ENCODE measurements around the gene RBFOX2.

Gene RBFOX2

DNA sequence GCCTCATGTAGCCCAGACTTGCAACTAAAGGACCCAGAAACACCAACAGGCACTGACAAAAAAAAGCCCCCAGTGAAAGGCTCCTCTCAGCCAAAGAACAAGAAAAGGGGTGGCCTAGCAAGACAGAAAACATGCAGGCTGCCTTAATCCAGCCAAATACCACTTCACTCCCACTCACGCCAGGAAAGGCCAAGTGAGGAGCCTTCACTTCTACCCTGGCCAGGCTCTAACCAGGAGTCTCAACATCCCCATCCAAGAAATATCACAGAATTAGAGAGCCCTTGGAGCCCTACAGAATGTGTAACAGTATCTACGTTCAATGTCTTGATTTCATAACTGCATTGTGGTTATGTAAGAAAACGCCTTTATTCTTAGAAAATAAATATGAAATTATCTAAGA, 162.0 kb downstream of the RBFOX2 start:
- H3K27ac ChIP-seq, result no peak overlapping the region
- no peak for TF ChIP-seq CTCF (IDR thresholded peaks at IDR 0.05)
- no peak for TF ChIP-seq ZFX (IDR thresholded peaks at IDR 0.05; ENCODE audit: borderline replicate concordance)

DNA sequence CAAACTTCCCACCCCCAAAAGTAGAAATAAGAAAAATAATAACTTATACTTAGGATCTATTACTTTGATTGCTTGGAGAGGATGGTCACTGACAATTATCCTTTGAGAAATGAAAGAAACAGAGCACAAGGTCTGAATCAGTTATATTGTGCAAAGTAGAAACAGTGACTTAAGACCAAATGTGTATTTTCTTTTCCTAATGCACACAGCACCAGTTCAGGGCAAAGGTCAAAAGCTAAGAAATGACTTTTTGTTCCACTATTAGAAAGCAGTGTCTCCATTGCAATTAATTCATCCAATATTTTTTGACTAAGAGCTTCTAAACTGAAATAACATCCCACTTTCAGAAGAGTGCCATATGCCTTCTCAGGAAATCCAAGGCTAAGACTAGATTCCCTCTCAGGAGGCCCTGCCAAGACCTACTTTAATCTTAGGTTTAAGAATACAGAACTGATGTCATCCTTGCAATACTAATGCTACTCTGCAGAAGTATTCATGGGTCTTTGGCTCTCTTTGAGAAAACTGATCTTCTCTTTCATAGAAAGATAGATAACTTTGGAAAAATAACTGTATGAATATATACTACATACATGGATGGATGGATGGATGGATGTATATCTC, 164.0 kb downstream of the RBFOX2 start:
- TF ChIP-seq ZFX (IDR thresholded peaks at IDR 0.05; ENCODE audit: borderline replicate concordance), result no peak
- TF ChIP-seq CTCF (IDR thresholded peaks at IDR 0.05), result no peak
- no peak overlapping the region for H3K27ac ChIP-seq

DNA sequence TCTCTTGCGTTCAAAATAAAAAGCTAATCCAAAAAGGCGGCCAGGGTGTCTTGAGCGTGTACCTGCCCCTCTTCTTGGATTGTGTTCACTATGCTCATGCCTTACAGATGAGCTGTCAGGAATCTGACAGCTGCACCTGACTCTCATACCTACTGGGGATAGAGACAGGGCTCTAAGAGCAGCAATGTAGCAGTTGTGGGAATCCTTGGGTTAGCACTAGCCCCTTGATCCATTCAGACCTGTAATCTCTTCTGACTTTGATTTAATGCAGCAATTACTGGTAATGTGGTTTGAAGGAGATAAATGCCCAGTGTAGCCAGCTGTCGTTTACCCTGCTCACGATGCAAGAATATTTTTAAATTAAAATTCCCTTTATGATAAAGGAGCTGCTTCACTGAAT, 165.2 kb downstream of the RBFOX2 start:
- TF ChIP-seq CTCF (IDR thresholded peaks at IDR 0.05) (no peak), ZFX (IDR thresholded peaks at IDR 0.05; ENCODE audit: borderline replicate concordance) (no peak)

GRCh38 chr22:35862697-35863096, 165.9 kb downstream of the RBFOX2 start:
- no peak for TF ChIP-seq CTCF (IDR thresholded peaks at IDR 0.05)
- TF ChIP-seq ZFX (IDR thresholded peaks at IDR 0.05; ENCODE audit: borderline replicate concordance), result no peak
- no peak overlapping the region for H3K27ac ChIP-seq

More for the DNA sequence above, 165.2 kb downstream of the RBFOX2 start:
- H3K27ac ChIP-seq, result no peak overlapping the region

DNA sequence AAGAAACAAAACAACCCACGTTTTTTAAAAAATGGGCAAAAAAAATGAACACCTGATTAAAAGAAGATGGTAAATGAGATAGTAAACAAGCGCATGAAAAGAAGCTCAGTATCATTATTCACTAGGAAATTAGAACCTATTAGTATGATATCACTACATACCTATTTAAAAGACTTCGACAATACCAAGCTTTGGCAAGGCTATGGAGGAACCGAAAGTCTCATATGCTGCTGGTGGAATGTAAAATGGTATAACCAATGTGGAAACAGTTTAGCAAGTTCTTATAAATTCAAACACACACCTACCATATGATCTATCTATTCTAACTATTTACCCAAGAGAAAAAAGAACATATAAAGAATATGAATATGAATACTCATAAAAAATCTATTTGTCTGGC, 167.2 kb downstream of the RBFOX2 start:
- H3K27ac ChIP-seq, result no peak overlapping the region
- TF ChIP-seq ZFX (IDR thresholded peaks at IDR 0.05; ENCODE audit: borderline replicate concordance) (no peak), CTCF (IDR thresholded peaks at IDR 0.05) (no peak)

DNA sequence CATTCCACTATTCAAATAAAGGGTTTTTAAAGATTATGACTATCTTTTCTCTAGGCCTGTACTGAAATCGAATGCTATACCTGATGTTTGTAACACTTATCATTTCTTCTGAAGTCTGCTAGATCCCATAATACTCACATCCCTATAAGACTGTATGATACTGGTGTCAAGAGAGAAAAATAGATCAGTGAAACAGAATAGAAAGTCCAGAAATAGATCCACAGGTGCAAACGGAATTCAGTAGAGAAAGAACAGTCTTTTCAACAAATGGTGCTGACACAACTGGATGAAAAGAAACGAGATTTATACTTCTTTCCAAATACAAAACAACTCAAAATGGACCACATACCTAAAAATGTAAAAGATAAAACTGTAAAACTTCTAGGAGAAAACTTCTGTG, 167.8 kb downstream of the RBFOX2 start:
- no peak for TF ChIP-seq ZFX (IDR thresholded peaks at IDR 0.05; ENCODE audit: borderline replicate concordance)
- TF ChIP-seq CTCF (IDR thresholded peaks at IDR 0.05), result no peak
- no peak overlapping the region for H3K27ac ChIP-seq

GRCh38 chr22:35860087-35860733, 168.4 kb downstream of the RBFOX2 start:
- no peak overlapping the region for H3K27ac ChIP-seq
- no peak for TF ChIP-seq CTCF (IDR thresholded peaks at IDR 0.05)
- no peak for TF ChIP-seq ZFX (IDR thresholded peaks at IDR 0.05; ENCODE audit: borderline replicate concordance)
